Activated T-cell treated with anti-CD3 and anti-CD28 coated beads for 48 hours (primary cell): ENCODE measurements around the gene OR6C65.
"Not testable (repeated sequence)": the region's sequence is repeated elsewhere in the genome, so short reads cannot be mapped to it uniquely, and the experiment has no call there.

Experiments used
- DNase-seq: peaks from one replicate; pipeline ENCODE4 v3.0.0-alpha.2; 2020; ENCODE audit warnings: low read depth

Gene OR6C65

GRCh38 chr12:55400229-55400628 lies at the start of gene OR6C65:
OR6C65 (plus strand) TSS chr12:55400529; CDS start chr12:55400529, 0 bp downstream.
- no peak for DNase-seq

- DNase-seq = not testable (repeated sequence)
Observed at GRCh38 chr12:55355338-55355737, 45.0 kb upstream of the OR6C65 start.

- DNase-seq = no peak
Observed at GRCh38 chr12:55362675-55363074, 37.7 kb upstream of the OR6C65 start, which contains the start of gene OR6C75. OR6C75 (plus strand) TSS chr12:55362975; CDS start chr12:55365111, 2,136 bp downstream.

- no peak for DNase-seq
Observed at GRCh38 chr12:55365086-55365485, 35.2 kb upstream of the OR6C65 start.

GRCh38 chr12:55372521-55372920 lies 27.8 kb upstream of the OR6C65 start:
- no peak for DNase-seq

- DNase-seq = no peak
Observed at GRCh38 chr12:55385891-55386290, 14.4 kb upstream of the OR6C65 start.

GRCh38 chr12:55392032-55392795 lies 8.1 kb upstream of the OR6C65 start:
- DNase-seq = no peak

GRCh38 chr12:55396326-55396725 lies 4.0 kb upstream of the OR6C65 start:
- DNase-seq = no peak

GRCh38 chr12:55407866-55408265 lies 7.5 kb downstream of the OR6C65 start:
- DNase-seq = no peak

- not testable (repeated sequence) for DNase-seq
Observed at GRCh38 chr12:55409133-55409532, 8.8 kb downstream of the OR6C65 start.

GRCh38 chr12:55412138-55412537 lies 11.8 kb downstream of the OR6C65 start:
- not testable (repeated sequence) for DNase-seq

GRCh38 chr12:55413498-55414388 lies 13.4 kb downstream of the OR6C65 start:
- DNase-seq = not testable (repeated sequence)

- not testable (repeated sequence) for DNase-seq
Observed at GRCh38 chr12:55414396-55414823, 14.1 kb downstream of the OR6C65 start.

- not testable (repeated sequence) for DNase-seq
Observed at GRCh38 chr12:55414889-55415288, 14.6 kb downstream of the OR6C65 start.

- DNase-seq = no peak
Observed at GRCh38 chr12:55416961-55417360, 16.6 kb downstream of the OR6C65 start.

GRCh38 chr12:55420307-55420962 lies 20.1 kb downstream of the OR6C65 start:
- DNase-seq = no peak

- DNase-seq = no peak
Observed at GRCh38 chr12:55425954-55426353, 25.6 kb downstream of the OR6C65 start, which contains the start of gene OR6C76. OR6C76 (plus strand) TSS chr12:55426254; CDS start chr12:55426254, 0 bp downstream.

GRCh38 chr12:55428331-55429243 lies 28.3 kb downstream of the OR6C65 start:
- no peak for DNase-seq

GRCh38 chr12:55441233-55441632 lies 40.9 kb downstream of the OR6C65 start:
- not testable (repeated sequence) for DNase-seq

- no peak for DNase-seq
Observed at GRCh38 chr12:55443776-55444175, 43.4 kb downstream of the OR6C65 start, which contains the start of gene OR6C2. OR6C2 (plus strand) TSS chr12:55444076; CDS start chr12:55452214, 8,138 bp downstream.

- no peak for DNase-seq
Observed at GRCh38 chr12:55445357-55445756, 45.0 kb downstream of the OR6C65 start.
